SJSA1 (cell line): ENCODE measurements around the gene HSF4. TPM values are rescaled to one million over a fixed set of nuclear protein-coding genes. Genes with fewer than 3 reads are reported as not detected.
A peak's percentile ranks its signal among the peaks of the same experiment; 100 is the strongest.

Experiments used
- DNase-seq, 2 experiments: peaks; one replicate each; pipeline ENCODE4 v3.0.0-alpha.2; 2015 to 2020; ENCODE audit warnings: low spot score in 2 of 2, low read depth in 1 of 2
- H3K27ac ChIP-seq: fragments of 250-450 bp; sonication (Bioruptor Pico); 2 replicates; pipeline ENCODE4 v1.5.1; 2020; ENCODE audit warnings: mild to moderate bottlenecking, moderate library complexity
- H3K27me3 ChIP-seq: fragments of 250-450 bp; sonication (Bioruptor Pico); replicated peaks from 2 replicates; pipeline ENCODE4 v1.5.1; 2020; ENCODE audit warnings: mild to moderate bottlenecking, moderate library complexity
- H3K36me3 ChIP-seq: fragments of 250-450 bp; sonication (Bioruptor Pico); 2 replicates; pipeline ENCODE4 v1.5.1; 2020; ENCODE audit warnings: mild to moderate bottlenecking
- H3K4me1 ChIP-seq: fragments of 250-450 bp; sonication (Bioruptor Pico); replicated peaks from 2 replicates; pipeline ENCODE4 v1.6.1; 2021; ENCODE audit warnings: mild to moderate bottlenecking
- H3K4me3 ChIP-seq: fragments of 250-450 bp; sonication (Bioruptor Pico); 2 replicates; pipeline ENCODE4 v1.5.1; 2020; ENCODE audit warnings: mild to moderate bottlenecking
- H3K9me3 ChIP-seq: fragments of 250-450 bp; sonication (Bioruptor Pico); replicated peaks from 2 replicates; pipeline ENCODE4 v1.5.1; 2020; ENCODE audit warnings: mild to moderate bottlenecking
- total RNA-seq: library from RNA; depleted of rRNA; stranded (reverse); fragments of >200 nt; shearing (Covaris generic); gene quantifications from 2 replicates; pipeline ENCODE4 v1.2.3, GENCODE V29; 2014

Gene HSF4
- total RNA-seq, 1 experiment from 2014 or later, result 12.8 TPM

DNA sequence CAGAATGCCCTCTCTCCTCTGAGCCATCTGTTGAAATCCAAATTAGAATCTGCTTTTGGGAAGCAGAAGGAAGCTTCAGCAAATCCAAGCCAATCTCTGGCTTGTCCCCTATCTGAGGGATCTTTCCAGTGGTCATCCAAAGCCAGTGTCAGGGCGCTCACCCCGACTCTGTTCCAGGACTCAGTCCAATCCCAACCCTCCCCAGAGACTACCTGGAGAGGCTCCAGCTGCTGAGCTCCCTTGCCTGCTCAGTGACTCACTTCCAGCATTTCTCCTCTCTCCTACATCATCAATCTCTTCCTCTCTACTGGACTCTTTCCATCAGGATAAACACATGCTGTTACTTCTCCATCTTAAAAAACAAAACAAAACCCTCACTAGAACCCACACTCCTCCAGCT is 16.8 kb downstream of the HSF4 start:
- Histone ChIP-seq H3K27me3 (no peaks in the 10 kb centered on the region), H3K4me1 (peaks cover 33% of the 10 kb centered on the region), H3K9me3 (no peaks in the 10 kb centered on the region), H3K27ac (no peak overlapping the region), H3K36me3 (peaks cover 10% of the 10 kb centered on the region; the same call in 1 of the 2 replicates), H3K4me3 (no peak overlapping the region)
- no peak for DNase-seq

DNA sequence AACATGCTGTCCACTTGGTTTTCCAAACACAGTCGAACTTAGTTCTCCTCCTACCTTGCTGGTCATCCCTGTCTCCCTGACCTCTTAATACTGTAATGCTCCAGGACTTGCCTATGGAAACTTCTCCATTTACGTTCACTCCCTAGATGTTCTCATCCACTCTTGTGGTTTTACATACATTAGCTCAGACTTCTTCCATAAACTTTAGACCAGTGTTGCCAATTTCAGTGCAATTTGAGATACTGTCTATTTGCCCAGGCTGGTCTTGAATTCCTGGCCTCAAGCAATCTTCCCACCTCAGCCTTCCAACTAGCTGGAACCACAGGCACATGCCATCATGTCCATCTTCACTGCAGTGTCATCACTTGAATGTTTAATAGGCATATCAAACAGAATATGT is 17.7 kb downstream of the HSF4 start:
- no peak overlapping the region for H3K4me3 ChIP-seq
- no peak overlapping the region for H3K27ac ChIP-seq
- H3K36me3 ChIP-seq, result peaks cover 10% of the 10 kb centered on the region; the same call in 1 of the 2 replicates
- no peaks in the 10 kb centered on the region for H3K9me3 ChIP-seq
- no peak for DNase-seq
- H3K4me1 ChIP-seq, result peaks cover 42% of the 10 kb centered on the region
- H3K27me3 ChIP-seq, result no peaks in the 10 kb centered on the region

DNA sequence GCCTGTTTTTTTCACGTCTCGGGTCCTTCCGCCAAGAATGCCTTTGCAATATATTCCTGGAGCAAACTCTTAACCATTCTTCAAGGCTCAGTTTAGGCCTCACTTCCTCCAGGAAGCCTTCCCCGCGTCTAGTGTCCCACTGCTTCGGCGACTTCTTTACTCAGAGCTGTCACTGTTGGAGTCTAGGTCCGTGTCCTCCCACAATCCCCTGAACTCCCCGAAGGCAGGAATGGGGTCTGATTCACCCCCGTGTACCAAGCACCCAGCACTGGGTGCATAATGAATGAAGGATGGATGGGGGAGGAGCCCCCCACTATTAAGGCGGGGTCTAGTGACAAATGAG is 18.7 kb downstream of the HSF4 start:
- no peak for DNase-seq
- peaks cover 6% of the 10 kb centered on the region; the same call in 1 of the 2 replicates for H3K36me3 ChIP-seq
- H3K27me3 ChIP-seq, result no peaks in the 10 kb centered on the region
- peaks cover 42% of the 10 kb centered on the region for H3K4me1 ChIP-seq
- peak overlapping the region; percentile 99 for H3K27ac ChIP-seq
- H3K4me3 ChIP-seq, result peak overlapping the region; percentile 96
- no peaks in the 10 kb centered on the region for H3K9me3 ChIP-seq

DNA sequence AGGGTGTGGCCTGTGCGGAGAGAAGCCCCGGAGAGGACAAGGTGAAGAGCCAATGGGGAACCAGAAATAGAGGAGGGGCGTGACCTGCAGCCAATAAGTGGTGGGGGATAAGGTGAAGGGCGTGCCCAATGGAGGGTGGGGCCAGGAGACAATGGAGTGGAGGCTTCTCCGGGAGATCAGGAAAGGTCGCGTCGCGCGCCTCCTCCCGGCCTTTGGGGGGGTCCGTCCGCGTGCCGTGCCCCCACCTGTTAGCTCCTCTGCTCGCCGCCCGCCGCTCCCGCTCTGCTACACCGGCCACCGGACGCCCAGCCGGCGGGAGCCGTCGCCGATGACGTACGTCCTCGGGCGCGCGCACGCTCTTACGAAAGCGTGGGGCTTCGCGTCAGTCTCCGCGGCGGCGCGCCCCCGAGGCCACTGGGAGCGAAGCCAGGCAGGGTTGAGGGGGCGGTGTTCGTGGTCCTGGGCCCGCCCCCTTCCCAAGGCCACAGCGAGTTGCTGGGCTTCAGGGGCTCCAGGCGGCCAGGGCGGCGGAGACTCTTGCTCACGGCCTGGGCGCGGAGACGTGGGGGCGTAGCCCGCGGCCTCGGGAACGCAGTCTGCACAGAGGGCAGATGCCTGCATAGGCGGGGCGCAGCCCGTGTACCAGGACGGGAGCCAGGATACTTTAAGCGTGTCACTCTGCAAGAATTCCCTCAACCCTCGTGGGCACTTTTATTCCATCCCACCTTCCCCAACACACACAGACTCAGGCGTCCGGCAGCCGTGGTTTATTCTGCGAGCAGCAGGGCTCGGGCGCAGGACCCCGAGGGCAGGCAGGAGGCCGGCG is 19.3 kb downstream of the HSF4 start, which contains the start of gene MATCAP1:
Gene MATCAP1 (minus strand): TSS at position 337 of the 826 bp plus-strand sequence. CDS start 3,353 bp downstream, outside the sequence.
- no peaks in the 10 kb centered on the region for H3K9me3 ChIP-seq
- peak within 1 kb of the TSS; percentile 96 for H3K4me3 ChIP-seq
- H3K4me1 ChIP-seq, result peaks cover 42% of the 10 kb centered on the region
- H3K27ac ChIP-seq, result peak within 1 kb of the TSS; percentile 99
- H3K36me3 ChIP-seq, result peaks cover 6% of the 10 kb centered on the region; the same call in 1 of the 2 replicates
- no peaks in the 10 kb centered on the region for H3K27me3 ChIP-seq
- DNase-seq, result peak; percentile 98 to 100

DNA sequence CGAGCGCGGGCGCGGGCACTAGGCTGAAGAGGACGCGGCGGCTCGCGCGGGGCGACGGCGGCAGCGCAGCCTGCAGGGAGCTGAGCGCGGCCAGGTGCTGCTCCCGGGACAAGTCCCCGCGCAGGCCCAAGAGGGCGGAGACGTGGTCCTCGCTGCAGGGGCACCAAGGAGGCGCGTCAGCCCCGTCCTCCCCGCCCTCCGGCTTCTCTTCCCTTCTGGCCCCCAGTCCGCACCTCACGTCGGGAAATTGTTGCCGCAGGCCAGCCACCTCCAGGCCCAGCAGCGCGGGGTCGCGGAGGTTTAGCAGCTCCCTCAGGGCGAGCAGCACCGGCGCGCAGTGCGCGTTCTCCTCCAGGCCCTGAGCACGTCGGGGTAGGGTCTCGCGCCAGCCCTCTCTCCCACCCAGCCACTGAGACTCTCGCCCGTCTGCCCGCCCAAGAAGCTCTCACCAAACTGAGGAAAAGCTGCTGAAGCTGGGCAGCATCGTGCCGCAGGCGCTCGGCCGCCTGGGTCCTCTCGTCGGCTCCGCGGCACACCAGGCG is 20.0 kb downstream of the HSF4 start:
- DNase-seq, result no peak
- peak overlapping the region; percentile 96 for H3K4me3 ChIP-seq
- H3K36me3 ChIP-seq, result peaks cover 4% of the 10 kb centered on the region; the same call in 1 of the 2 replicates
- H3K9me3 ChIP-seq, result no peaks in the 10 kb centered on the region
- no peak overlapping the region for H3K27ac ChIP-seq
- H3K4me1 ChIP-seq, result peaks cover 42% of the 10 kb centered on the region
- no peaks in the 10 kb centered on the region for H3K27me3 ChIP-seq

DNA sequence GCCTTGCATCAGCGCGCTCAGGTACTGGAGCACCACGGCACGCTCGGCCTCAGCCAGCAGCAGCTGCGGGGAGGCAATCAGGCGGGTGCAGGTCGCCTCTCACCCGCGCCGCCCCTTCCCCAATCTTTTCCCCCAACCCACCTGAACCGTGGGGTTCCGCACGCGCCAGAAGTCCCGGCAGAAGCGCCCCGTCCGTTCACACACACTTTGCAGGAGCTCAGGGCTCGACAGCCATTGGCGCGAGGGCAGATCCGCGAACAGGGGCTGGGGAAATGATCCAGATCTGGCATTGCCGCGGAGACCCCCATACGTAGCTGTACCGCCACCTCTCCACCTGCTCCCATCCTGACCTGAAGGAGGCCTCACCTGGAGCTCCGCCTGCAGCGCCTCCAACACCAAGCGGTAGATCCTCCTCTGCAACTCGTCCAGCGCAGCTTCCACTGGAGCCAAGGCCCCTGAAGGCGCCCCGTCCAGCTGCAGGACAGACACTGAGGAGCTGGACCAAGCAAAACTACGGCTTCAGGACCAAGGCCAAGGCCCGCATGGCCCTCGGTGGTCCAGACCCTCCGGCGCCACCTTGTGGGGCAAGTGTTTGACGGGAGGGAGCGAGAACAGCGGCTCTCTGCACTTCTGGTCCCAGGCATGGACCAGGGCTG is 20.6 kb downstream of the HSF4 start:
- Histone ChIP-seq H3K4me3 (no peak overlapping the region), H3K9me3 (no peaks in the 10 kb centered on the region), H3K27ac (no peak overlapping the region), H3K36me3 (peaks cover 3% of the 10 kb centered on the region; the same call in 1 of the 2 replicates), H3K27me3 (no peaks in the 10 kb centered on the region), H3K4me1 (peaks cover 42% of the 10 kb centered on the region)
- peak; percentile 81 to 95 for DNase-seq

DNA sequence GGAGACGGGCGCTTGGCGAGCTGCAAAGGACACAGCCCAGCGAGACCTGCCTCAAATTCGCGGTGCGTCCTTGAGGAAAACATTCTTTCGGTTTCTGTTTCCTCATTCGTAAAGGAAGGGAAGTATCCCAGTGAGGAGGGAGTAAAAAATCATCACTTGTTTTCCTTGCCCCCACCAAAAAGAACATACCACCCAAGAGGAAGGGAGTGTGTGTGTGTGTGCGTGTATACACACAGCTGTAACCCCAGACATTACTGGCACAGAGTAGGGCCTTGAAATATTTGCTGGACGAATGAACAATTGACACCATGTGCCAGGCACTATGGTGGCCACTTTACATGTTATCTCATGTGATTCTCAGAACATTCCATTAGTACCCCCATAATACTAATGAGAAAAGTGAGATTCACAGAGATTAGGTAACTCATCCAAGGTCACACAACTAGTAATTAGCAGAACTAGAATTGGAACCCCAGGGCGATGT is 21.1 kb downstream of the HSF4 start:
- Histone ChIP-seq H3K27ac (no peak overlapping the region), H3K9me3 (no peaks in the 10 kb centered on the region), H3K4me1 (peaks cover 47% of the 10 kb centered on the region), H3K4me3 (no peak overlapping the region), H3K36me3 (peaks cover 3% of the 10 kb centered on the region; the same call in 1 of the 2 replicates), H3K27me3 (no peaks in the 10 kb centered on the region)
- DNase-seq, result no peak

DNA sequence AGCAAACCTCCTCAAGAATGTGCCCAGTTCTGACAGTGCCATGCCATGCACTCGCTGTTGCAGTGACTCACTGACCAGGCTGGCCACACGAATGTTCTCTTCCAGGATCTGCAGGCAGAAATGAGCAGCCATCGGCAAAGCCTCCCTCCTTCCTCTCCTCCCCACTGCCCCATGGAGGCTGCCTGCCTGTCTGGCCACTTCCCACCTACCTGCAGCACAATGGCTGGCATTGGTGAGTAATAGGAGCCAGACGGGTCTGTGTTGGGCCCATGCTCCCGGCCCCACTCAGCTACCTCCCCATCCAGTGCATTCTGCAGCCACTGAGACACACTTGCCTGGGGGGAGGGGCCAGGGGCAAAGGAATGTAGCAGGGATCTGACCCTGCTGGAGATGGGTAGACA is 22.0 kb downstream of the HSF4 start:
- Histone ChIP-seq H3K4me1 (peaks cover 54% of the 10 kb centered on the region), H3K27me3 (no peaks in the 10 kb centered on the region), H3K27ac (no peak overlapping the region), H3K4me3 (no peak overlapping the region), H3K9me3 (no peaks in the 10 kb centered on the region), H3K36me3 (peaks cover 3% of the 10 kb centered on the region; the same call in 1 of the 2 replicates)
- peak in 1 of 2 experiments; percentile 33 for DNase-seq

DNA sequence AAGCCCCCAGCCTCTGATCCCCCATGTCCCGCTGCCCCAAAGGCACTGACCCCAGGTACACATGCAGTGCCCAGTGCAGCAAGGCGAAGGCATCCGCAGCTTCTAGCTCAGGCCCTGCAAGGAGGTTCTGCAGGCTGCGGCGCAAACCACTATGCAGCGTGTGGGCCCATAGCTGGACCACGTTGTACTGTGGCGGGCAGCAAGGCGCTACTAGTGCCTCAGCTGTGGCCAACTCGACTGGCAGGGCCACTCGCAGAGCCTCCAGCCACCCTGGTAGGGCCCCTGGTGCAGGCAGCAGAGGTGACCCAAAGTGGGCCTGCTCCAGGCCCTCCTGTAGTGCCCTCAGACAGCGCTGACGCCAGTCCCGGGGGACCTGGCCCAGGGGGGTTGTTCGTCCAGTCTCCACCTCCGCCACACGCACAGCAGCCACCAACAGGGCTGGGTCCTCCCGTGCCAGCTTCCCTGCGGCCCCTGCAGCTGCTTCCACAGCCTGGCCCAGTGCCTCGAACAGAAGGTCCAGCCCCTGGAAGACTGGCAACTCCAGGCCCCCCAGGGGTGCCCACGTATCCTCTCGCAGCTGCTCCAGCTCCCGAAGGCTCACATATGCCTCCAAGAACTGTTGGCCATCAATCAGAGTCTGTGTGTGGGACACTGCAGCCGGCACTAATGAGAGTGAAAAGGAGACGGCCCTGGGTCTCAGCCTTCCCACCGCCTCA is 22.8 kb downstream of the HSF4 start:
- Histone ChIP-seq H3K27ac (no peak overlapping the region), H3K36me3 (peaks cover 6% of the 10 kb centered on the region), H3K9me3 (peaks cover 3% of the 10 kb centered on the region; the same call in 1 of the 2 replicates), H3K27me3 (no peaks in the 10 kb centered on the region), H3K4me1 (peaks cover 55% of the 10 kb centered on the region), H3K4me3 (no peak overlapping the region)
- DNase-seq, result no peak

DNA sequence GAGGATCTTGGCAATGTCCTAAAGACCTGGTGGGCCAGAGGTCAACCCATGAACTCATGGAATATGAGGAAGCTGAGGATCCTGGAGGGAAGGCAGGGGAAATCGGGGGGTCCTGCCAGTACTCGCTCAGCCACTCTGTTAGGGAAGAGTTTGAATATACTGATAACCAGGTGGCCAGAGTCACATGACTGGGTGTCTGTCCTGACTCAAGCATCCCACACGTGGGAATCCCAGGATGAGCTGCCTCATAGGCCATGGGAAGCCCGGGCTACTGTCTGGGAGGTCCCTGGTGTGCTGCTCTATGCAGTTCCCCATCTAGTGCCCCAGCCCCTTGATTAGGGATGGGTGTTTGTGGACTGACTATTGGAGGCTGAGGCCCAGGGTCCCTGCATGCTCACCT is 23.8 kb downstream of the HSF4 start:
- no peak for DNase-seq
- H3K27ac ChIP-seq, result no peak overlapping the region
- no peaks in the 10 kb centered on the region for H3K27me3 ChIP-seq
- H3K9me3 ChIP-seq, result peaks cover 5% of the 10 kb centered on the region
- H3K36me3 ChIP-seq, result peaks cover 16% of the 10 kb centered on the region
- H3K4me1 ChIP-seq, result peaks cover 55% of the 10 kb centered on the region
- no peak overlapping the region for H3K4me3 ChIP-seq

DNA sequence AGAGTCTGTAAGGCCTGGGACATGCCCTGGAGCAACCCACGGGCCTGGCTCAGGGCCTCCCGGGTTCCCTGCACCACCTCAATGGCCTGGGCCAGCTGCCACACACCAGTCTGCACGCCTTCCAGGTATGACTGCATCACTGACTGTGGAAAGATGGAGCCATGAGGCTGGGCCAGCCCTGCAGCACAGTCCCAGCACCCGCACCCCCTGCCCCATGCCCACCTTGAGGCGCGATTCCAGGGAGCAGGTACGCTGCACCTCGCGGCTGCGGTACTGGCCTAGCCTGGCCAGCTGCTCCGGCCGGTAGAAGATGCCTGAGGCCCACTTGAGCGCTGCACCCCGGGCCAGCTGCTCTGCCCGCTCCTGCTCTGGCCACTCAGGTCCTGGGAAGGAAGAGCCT is 24.3 kb downstream of the HSF4 start:
- H3K4me3 ChIP-seq, result no peak overlapping the region
- H3K9me3 ChIP-seq, result peaks cover 5% of the 10 kb centered on the region
- no peaks in the 10 kb centered on the region for H3K27me3 ChIP-seq
- peaks cover 18% of the 10 kb centered on the region for H3K36me3 ChIP-seq
- no peak for DNase-seq
- H3K4me1 ChIP-seq, result peaks cover 60% of the 10 kb centered on the region
- H3K27ac ChIP-seq, result no peak overlapping the region

DNA sequence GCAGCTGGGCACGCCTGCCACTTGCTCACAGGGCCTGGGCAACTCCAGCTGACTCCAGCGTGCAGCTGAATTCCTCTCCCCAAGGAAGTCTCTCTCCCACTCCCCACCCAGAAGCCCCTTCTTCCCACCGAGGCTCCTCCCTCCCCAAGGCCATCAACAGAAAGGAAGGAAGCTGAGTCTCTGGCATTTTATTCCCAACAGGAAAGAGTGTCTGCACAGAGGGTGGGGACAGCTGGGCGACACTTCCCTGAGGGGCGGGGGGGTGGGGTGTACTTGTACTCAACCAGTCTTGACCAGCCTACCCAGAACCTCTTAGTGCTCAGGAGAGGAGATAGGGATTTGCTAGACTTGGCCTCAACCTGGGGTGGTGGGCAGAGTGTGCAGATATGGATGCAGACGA is 25.5 kb downstream of the HSF4 start, which contains the start of gene EXOC3L1:
Gene EXOC3L1 (minus strand): TSS at position 96 of the 400 bp plus-strand sequence. CDS start 460 bp downstream, outside the sequence.
- H3K27ac ChIP-seq, result no peak within 1 kb of the TSS
- H3K27me3 ChIP-seq, result no peaks in the 10 kb centered on the region
- peaks cover 49% of the 10 kb centered on the region for H3K4me1 ChIP-seq
- peaks cover 30% of the 10 kb centered on the region for H3K36me3 ChIP-seq
- H3K9me3 ChIP-seq, result peaks cover 5% of the 10 kb centered on the region
- no peak within 1 kb of the TSS for H3K4me3 ChIP-seq
- DNase-seq, result no peak
